SIG-M5 treated with dmso at 0.1 percent for 504 hours (cell line): ENCODE results near the gene FAM185A.
"Not testable (repeated sequence)": the region's sequence is repeated elsewhere in the genome, so short reads cannot be mapped to it uniquely, and the experiment has no call there.

Experiments used
- DNase-seq: peaks from one replicate; lab custom pipeline; 2025; ENCODE audit not compliant: unreplicated experiment; lab: John Stamatoyannopoulos, UW

FAM185A gene

DNA sequence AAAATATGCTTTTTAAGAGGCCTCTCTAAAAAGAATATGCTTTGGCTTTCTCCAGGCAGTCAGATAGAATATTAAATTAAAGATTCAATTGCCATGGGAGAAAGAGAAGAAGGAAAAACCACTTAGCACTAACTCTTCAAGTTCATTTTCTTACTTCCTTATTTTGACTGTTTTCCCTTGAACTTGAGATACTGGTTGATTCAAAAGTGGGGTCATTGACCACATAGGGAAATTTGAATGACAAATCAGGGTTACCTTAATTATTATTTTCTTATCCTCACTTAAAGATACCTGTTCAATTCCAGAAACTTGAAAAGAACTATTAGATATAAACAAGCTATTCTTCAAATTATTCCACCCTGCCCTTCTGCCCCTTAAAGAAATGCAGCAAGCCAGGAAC is 27.4 kb downstream of the FAM185A start:
- DNase-seq: not testable (repeated sequence)

DNA sequence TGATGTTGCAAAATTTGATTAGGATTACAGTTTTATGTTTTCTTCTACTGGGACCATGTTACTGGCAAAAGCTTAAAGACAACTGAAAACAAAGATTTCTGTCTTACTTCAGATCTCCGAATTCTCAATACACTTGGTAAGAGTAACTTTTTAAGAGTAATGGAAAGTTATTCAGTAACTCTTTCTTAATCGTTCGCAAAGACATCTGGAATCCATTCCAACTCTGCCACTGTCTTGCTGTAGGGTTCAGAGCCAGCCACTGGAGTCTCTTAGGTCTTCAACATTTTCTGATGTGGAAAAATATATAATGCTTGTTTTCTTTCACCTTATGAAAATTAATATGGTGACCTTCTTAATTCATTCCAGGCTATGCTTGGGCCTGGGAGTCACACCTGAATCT is 29.9 kb downstream of the FAM185A start:
- DNase-seq: not testable (repeated sequence)

GRCh38 chr7:102780926-102781325 is 32.1 kb downstream of the FAM185A start:
- not testable (repeated sequence) for DNase-seq

DNA sequence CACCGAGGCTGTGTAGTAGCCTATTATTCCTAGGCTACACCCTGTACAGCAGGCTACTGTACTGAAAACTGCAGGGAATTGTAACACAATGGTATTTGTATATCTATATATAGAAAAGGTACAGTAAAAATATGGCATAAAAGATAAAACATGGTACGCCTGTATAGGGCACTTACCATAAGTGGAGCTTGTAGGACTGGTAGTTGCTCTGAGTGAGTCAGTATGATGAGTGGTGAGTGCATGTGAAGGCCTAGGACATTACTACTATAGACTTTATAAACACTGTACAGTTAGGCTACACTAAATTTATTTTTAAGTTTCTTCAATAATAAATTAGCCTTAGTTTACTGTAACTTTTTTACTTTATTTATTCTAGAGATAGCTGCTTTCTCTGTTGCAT is 40.0 kb downstream of the FAM185A start:
- DNase-seq: not testable (repeated sequence)

- DNase-seq: not testable (repeated sequence)
Observed at GRCh38 chr7:102790364-102791100, 41.7 kb downstream of the FAM185A start.

- not testable (repeated sequence) for DNase-seq
Observed at GRCh38 chr7:102791367-102791766, 42.6 kb downstream of the FAM185A start.

- not testable (repeated sequence) for DNase-seq
Observed at GRCh38 chr7:102791831-102792230, 43.0 kb downstream of the FAM185A start.

DNA sequence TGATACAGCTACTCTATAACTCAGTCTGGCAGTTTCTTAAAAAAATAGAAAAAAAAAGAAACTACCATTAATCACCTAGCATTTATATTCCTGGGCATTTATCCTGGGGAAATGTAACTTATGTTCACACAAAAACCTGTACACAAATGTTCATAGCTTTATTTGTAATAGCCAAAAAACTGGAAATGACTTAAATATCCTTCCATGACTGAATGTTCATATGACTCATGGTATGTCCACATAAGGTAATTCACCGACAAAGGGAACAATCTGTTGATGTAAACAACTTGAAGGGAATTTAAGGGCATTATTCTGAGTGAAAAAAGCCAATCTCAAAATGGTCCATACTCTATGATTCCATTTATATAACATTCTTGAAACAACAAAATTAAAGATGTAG is 45.8 kb downstream of the FAM185A start:
- DNase-seq: not testable (repeated sequence)

DNA sequence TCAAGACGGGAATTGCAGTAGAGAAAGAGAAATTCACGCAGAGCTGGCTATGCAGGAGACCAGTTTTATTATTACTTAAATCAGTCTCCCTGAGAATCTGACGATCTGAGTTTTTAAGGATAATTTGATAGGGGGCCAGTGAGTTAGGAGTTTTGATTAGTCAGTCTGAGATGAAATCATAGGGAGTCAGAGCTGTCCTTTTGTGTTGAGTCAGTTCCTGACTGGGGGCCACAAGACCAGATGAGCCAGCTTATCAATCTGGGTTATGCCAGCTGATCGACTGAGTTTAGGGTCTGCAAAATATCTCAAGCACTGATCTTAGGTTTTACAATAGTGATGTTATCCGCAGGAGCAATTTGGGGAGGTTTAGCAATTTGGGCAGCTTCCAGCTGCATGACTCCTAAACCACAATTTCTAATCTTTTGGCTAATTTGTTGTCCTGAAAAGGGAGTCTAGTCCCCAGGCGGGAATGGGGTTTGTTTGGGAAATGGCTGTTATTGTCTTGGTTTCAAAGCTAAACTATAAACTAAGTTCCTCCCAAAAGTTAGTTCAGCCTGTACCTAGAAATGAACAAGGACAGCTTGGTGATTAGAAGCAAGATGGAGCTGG is 47.3 kb downstream of the FAM185A start:
- DNase-seq: not testable (repeated sequence)

DNA sequence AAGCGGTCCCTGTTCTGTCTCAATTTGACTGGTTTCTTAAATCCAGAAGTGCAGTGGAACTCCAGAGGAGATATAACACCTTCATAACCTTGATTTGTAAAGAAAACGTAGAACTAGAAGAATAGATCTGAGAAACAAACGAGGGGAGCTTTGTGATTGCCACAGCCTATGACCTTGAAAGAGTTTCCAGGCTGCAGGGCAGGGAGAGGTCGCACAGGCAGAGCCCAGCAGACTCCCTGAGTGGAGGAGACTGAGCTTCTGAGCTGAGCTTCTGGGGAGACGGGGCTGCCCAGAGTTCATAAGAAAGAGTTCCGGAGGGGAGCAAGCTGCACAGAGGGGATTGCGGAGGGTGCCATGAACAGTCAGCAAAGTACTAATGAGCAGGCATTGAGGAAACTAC is 57.8 kb downstream of the FAM185A start:
- DNase-seq: no peak

- no peak for DNase-seq
Observed at GRCh38 chr7:102810916-102811315, 62.1 kb downstream of the FAM185A start.

DNA sequence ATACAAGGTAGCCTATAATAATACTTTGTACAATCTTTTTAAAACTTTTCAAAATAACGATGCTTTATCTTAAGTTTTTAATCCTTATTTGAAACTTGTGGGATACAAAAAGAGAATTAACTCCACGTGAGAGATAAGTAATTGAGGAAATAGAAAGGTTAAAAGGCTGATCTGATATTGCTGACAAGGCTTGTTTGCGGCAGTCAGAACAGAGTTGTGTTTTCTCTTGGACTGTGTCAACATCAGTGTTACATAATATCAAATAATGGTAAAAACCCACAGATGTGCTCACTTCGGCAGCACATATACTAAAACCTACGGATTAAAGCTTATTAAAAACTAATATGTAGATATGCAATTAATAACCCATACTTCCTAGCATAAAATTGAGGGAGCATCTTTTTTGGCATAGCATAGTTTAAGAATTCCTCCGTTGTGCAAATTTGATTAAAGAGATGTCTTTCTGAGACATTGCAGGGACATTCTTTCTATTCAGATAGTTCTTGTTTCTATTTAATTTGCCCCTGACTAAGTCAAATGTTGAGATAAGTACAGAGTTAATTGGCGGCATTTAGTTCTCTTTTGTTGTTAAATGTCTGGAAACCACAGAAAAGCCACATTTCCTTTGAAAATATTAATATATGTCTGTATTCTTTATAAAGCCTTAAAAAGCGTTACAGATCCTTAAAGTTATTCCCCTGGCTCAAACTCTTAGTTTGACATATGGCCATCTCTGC is 63.3 kb downstream of the FAM185A start:
- no peak for DNase-seq

- no peak for DNase-seq
Observed at GRCh38 chr7:102813191-102814024, 64.6 kb downstream of the FAM185A start.

DNA sequence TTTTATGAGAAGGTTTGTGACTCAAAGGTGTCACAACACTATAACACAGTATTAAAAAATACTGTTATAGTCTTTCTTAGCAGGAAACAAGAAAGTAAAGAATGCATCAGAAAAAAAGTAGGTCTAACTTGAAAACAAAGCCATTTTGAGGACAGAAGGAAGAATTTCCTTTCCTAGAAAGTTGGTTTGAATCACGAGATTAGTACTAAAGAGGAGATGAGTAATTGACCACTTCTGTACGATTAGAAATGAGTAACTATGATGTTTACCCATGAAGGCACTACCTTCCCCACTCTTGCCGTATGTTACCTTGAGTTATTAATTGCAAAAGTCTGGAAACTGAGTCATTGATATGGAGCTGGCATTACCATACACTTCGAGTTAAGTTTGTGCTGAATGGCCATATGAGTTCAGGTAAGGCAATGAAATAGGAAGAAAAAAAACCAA is 65.2 kb downstream of the FAM185A start:
- no peak for DNase-seq

GRCh38 chr7:102817616-102818573 is 69.1 kb downstream of the FAM185A start:
- DNase-seq: no peak

- DNase-seq: no peak
Observed at GRCh38 chr7:102819151-102819550, 70.4 kb downstream of the FAM185A start.

GRCh38 chr7:102821994-102822747 is 73.4 kb downstream of the FAM185A start:
- DNase-seq: no peak

GRCh38 chr7:102823390-102824119 is 74.8 kb downstream of the FAM185A start:
- no peak for DNase-seq
